ENCODE data around the gene CDC42SE1.
"Not testable (repeated sequence)": the region's sequence is repeated elsewhere in the genome, so short reads cannot be mapped to it uniquely, and the experiment has no call there.

Gene CDC42SE1, protein sequence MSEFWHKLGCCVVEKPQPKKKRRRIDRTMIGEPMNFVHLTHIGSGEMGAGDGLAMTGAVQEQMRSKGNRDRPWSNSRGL

DNA sequence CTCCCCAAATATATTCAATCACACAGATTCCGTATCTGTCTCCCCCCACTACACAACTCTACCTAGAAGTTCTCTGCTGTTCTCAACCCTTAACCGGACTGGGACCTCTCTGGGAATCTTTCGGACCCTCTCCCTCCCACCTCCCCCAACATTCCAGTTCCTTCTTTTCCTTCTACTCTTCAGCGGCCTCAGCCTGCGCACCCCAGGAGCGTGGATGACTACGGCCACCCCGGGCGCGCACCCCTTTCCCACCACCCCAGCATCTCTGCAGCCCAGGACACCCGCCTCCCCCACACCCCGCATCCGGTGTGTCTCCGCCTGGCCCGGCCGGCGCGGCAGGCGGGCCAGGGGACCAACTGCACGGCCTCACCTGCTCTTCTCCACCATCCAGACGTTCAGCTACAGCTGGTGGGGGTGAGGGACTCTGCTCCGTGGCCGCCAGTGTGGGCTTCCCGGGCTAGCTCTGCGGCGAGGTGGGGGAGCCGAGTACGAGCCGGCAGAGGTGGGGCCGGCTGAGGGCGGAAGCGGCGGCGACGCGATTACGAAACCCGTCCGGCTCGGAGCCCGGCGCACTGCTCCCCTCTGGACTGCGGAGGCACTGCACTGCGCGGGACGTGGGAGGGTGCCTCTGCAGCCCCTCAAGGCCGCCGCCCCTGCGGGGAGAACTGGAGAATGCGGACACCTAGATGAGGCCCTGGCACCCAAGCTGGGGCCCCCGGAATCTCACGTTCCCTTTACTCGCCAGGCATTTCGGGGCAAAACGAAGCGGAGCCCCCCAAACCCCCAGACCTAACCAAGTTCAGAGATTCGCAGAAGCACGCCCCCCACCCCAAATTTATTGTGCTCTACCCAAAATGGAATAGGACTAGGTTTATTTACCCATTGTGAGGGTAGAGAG, at the start of gene CDC42SE1:
Gene CDC42SE1 (minus strand): TSS at position 514 of the 898 bp plus-strand sequence. CDS start 3,892 bp downstream, outside the sequence.
- Mint-ChIP-seq H3K4me3 (peak within 1 kb of the TSS; percentile 93), H3K4me1 (ENCODE audit: low read depth) (peaks cover 55% of the 10 kb centered on the region), H3K36me3 (ENCODE audit: low read depth) (peaks cover 48% of the 10 kb centered on the region), H3K9me3 (no peaks in the 10 kb centered on the region), H3K27ac (peak within 1 kb of the TSS; percentile 94), H3K27me3 (ENCODE audit: low read depth) (no peaks in the 10 kb centered on the region)
- DNase-seq (ENCODE audit: low spot score) = peak; percentile 85

DNA sequence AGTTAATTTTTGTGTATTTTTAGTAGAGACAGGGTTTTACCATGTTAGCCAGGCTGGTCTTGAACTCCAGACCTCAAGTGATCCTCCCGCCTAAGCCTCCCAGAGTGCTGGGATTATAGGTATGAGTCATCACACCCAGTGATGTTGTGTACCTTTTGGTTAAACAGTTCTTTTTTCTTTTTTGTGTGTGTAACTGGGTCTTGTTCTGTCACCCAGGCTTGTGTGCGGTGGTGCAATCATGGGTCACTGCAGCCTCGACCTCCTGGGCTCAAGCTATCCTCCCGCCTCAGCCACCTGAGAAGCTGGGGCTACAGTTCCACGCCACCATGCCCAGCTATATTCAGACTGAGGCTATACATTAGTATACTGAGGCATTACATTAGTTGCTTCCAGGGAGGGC, 48.9 kb upstream of the CDC42SE1 start:
- Mint-ChIP-seq H3K4me3 (no peak overlapping the region), H3K27me3 (ENCODE audit: low read depth) (no peaks in the 10 kb centered on the region), H3K27ac (no peak overlapping the region), H3K36me3 (ENCODE audit: low read depth) (peaks cover 18% of the 10 kb centered on the region), H3K4me1 (ENCODE audit: low read depth) (no peaks in the 10 kb centered on the region), H3K9me3 (no peaks in the 10 kb centered on the region)
- DNase-seq (ENCODE audit: low spot score) = no peak

DNA sequence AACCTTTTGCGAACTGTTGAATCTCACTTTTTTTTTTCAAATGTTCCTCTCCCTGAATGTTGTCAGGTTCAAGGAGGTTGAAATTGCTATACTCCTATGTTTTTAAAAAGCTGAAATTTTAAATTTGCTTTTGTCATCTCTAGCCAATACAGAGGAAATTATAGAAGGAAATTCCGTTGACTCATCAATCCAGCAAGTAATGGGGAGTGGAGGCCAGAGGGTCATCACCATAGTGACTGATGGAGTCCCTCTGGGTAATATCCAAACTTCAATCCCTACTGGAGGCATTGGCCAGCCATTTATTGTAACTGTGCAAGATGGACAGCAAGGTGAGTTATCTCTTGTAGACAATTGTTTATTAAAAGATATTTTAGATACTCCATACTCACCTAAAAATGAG, 47.5 kb upstream of the CDC42SE1 start:
- Mint-ChIP-seq H3K27me3 (ENCODE audit: low read depth) (no peaks in the 10 kb centered on the region), H3K4me1 (ENCODE audit: low read depth) (no peaks in the 10 kb centered on the region), H3K4me3 (no peak overlapping the region), H3K36me3 (ENCODE audit: low read depth) (peaks cover 18% of the 10 kb centered on the region), H3K9me3 (no peaks in the 10 kb centered on the region), H3K27ac (no peak overlapping the region)
- no peak for DNase-seq (ENCODE audit: low spot score)

DNA sequence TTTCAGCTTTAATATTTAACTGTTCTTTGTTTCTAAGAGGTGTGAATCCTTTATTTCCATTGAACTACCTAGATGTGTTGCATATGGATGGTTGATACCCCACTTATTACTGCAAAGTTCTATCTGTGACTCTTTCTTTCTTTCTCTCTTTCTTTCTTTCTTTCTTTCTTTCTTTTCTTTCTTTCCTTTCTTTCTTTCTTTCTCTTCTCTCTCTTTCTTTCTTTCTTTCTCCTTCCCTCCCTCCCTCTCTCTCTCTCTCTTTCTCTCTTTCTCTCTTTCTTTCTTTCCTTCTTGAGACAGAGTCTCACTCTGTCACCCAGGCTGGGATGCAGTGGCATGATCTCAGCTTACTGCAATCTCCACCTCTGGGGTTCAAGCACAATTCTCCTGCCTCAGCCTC, 45.2 kb upstream of the CDC42SE1 start:
- H3K4me1 Mint-ChIP-seq (ENCODE audit: low read depth) = no peaks in the 10 kb centered on the region
- H3K9me3 Mint-ChIP-seq = no peaks in the 10 kb centered on the region
- DNase-seq (ENCODE audit: low spot score) = no peak
- H3K27ac Mint-ChIP-seq = no peak overlapping the region
- H3K27me3 Mint-ChIP-seq (ENCODE audit: low read depth) = no peaks in the 10 kb centered on the region
- peaks cover 17% of the 10 kb centered on the region for H3K36me3 Mint-ChIP-seq (ENCODE audit: low read depth)
- no peak overlapping the region for H3K4me3 Mint-ChIP-seq

DNA sequence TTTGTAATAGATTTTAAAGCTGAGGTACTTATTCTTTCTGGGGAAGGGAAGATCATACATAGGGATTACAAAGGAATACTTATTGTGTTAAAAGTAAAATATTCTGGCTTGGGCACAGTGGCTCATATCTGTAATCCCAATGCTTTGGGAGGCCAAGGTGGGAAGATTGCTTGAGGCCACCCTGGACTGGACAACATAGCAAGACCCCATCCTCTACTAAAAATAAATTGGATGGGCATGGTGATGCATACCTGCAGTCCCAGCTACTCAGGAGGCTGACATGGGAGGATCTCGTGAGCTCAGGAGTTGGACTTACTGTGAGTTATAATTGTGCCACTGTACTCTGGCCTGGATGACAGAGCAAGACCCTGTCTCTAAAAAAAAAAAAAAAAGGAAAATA, 38.7 kb upstream of the CDC42SE1 start:
- DNase-seq (ENCODE audit: low spot score) = no peak
- no peaks in the 10 kb centered on the region for H3K9me3 Mint-ChIP-seq
- no peak overlapping the region for H3K27ac Mint-ChIP-seq
- H3K4me3 Mint-ChIP-seq = no peak overlapping the region
- H3K4me1 Mint-ChIP-seq (ENCODE audit: low read depth) = no peaks in the 10 kb centered on the region
- H3K27me3 Mint-ChIP-seq (ENCODE audit: low read depth) = no peaks in the 10 kb centered on the region
- H3K36me3 Mint-ChIP-seq (ENCODE audit: low read depth) = peaks cover 8% of the 10 kb centered on the region

DNA sequence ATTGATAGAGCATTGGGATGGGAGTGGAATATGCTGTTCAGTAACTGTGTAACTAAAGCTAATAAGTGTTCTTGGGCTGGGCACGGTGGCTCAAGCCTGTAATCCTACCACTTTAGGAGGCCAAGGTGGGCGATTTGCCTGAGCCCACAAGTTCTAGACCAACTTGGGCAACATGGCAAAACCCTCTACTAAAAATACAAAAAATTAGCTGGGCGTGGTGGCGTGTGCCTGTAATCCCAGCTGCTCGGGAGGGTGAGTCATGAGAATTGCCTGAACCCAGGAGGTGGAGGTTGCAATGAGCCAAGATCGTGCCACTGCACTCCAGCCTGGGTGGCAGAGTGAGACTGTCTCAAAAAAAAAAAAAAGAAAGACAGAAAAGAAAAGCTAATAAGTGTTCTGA, 38.0 kb upstream of the CDC42SE1 start:
- H3K27ac Mint-ChIP-seq; H3K36me3 Mint-ChIP-seq (ENCODE audit: low read depth); H3K9me3 Mint-ChIP-seq; DNase-seq (ENCODE audit: low spot score); H3K4me1 Mint-ChIP-seq (ENCODE audit: low read depth); H3K27me3 Mint-ChIP-seq (ENCODE audit: low read depth); H3K4me3 Mint-ChIP-seq: not testable (repeated sequence)

DNA sequence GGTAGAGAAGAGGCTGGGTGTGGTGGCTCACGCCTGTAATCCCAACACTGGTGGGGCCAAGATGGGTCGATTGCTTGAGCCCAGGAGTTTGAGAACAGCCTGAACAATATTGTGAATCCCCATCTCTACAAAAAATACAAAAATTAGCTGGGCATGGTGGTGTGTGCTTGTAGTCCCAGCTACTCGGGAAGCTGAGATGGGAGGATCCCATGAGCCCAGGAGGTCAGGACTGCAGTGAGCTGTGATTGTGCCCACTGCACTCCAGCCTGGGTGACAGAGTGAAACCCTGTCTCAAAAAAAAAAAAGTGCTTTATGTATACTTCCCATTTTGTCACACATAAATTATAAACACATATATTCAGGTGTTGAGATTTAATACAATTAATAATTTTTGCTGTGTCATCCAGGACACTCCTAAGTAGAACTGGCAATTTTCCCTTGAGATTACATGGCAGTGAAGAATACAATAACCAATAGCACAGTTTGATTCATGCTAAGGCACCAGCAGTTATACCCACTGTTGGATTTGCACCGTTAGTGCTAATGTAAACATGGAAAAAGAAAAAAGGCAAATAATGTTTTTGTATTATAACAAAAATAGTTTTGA, 26.6 kb upstream of the CDC42SE1 start:
- Mint-ChIP-seq H3K36me3 (ENCODE audit: low read depth) (no peaks in the 10 kb centered on the region), H3K9me3 (no peaks in the 10 kb centered on the region), H3K27ac (no peak overlapping the region), H3K4me1 (ENCODE audit: low read depth) (no peaks in the 10 kb centered on the region), H3K4me3 (no peak overlapping the region), H3K27me3 (ENCODE audit: low read depth) (no peaks in the 10 kb centered on the region)
- DNase-seq (ENCODE audit: low spot score) = no peak

DNA sequence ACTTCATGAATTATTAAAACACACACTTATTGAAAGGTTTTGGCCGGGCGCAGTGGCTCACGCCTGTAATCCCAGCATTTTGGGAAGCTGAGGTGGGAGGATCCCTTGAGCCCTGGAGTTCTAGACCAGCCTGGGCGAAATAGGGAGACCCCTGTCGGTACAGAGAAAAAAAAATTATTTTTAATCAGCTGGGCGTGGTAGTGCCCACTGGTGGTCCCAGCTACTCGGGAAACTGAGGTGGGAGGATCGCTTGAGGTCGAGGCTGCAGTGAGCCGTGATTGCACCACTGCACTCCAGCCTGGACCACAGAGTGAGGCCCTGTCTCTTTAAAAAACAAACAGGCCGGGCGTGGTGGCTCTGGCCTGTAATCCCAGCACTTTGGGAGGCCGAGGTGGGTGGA, 12.8 kb upstream of the CDC42SE1 start:
- H3K4me1 Mint-ChIP-seq (ENCODE audit: low read depth) = peaks cover 15% of the 10 kb centered on the region
- no peak for DNase-seq (ENCODE audit: low spot score)
- peak overlapping the region; percentile 100 for H3K27ac Mint-ChIP-seq
- peaks cover 17% of the 10 kb centered on the region for H3K36me3 Mint-ChIP-seq (ENCODE audit: low read depth)
- peak overlapping the region; percentile 95 for H3K4me3 Mint-ChIP-seq
- no peaks in the 10 kb centered on the region for H3K27me3 Mint-ChIP-seq (ENCODE audit: low read depth)
- H3K9me3 Mint-ChIP-seq = no peaks in the 10 kb centered on the region

DNA sequence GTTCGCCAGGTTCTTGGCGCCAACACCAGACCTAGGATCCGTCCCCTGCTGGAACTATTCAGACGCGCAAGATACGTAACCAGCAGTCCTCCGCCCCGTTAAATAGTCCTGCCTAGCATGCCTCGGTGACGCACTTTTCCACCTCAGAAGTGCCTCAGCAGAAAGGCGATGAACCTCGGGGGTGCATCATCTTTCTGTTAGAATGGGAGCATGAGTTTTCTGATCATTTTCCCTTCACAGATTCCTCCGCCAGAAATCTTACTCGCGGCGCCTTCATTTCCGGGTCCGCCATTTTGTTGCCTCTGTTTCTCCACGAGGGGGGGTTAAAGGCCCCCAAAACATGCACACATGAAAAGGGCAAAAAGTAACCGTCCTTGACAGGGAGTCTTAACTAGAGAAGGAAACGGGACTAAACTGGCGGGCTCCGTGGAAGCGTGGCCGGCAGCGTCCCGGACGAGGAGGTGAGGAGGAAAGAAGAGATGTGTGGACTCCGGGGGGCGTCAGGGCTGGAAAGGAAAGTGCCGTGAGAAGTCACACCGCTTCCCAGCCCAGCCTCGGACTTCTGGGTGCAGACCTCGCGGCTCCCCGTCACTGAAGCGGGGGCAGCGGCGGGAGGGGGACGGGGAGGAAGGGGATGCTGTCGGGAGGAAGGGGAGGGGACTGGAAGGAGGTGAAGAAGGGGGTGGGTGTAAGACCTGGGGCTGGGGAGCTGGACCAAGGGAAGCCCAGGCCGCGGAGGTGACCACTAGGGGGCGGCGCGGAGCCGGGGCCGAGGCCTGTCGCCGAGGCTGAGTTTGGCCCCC, 11.3 kb upstream of the CDC42SE1 start, which contains the start of gene GABPB2:
Gene GABPB2 (plus strand): TSS at position 288 of the 803 bp plus-strand sequence. CDS start 17,429 bp downstream, outside the sequence.
- Mint-ChIP-seq H3K27me3 (ENCODE audit: low read depth) (no peaks in the 10 kb centered on the region), H3K27ac (peak within 1 kb of the TSS; percentile 100), H3K9me3 (no peaks in the 10 kb centered on the region), H3K4me1 (ENCODE audit: low read depth) (peaks cover 15% of the 10 kb centered on the region), H3K4me3 (peak within 1 kb of the TSS; percentile 95), H3K36me3 (ENCODE audit: low read depth) (peaks cover 17% of the 10 kb centered on the region)
- DNase-seq (ENCODE audit: low spot score) = peak; percentile 88

DNA sequence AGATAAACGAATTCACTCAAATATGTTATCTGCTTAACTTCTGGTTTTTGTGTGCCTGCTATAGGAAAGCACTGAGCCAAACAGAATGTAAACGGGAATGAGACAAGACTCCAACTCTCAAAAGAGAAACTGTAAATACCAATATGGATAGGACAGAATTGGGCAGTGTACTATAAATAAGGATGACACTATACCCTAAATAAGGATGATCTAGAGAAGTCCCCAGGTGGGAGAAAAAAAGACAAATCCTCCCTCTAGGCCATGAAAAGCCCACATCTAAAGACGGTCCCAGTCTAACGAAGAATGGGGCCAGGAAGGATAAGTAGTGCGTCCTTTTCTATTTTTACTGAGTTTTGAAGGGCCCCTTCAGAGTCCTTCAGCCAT, 9.7 kb upstream of the CDC42SE1 start:
- no peak for DNase-seq (ENCODE audit: low spot score)
- H3K4me1 Mint-ChIP-seq (ENCODE audit: low read depth) = peaks cover 18% of the 10 kb centered on the region
- H3K4me3 Mint-ChIP-seq = peak overlapping the region; percentile 95
- H3K27ac Mint-ChIP-seq = peak overlapping the region; percentile 63
- H3K9me3 Mint-ChIP-seq = no peaks in the 10 kb centered on the region
- no peaks in the 10 kb centered on the region for H3K27me3 Mint-ChIP-seq (ENCODE audit: low read depth)
- H3K36me3 Mint-ChIP-seq (ENCODE audit: low read depth) = peaks cover 14% of the 10 kb centered on the region

DNA sequence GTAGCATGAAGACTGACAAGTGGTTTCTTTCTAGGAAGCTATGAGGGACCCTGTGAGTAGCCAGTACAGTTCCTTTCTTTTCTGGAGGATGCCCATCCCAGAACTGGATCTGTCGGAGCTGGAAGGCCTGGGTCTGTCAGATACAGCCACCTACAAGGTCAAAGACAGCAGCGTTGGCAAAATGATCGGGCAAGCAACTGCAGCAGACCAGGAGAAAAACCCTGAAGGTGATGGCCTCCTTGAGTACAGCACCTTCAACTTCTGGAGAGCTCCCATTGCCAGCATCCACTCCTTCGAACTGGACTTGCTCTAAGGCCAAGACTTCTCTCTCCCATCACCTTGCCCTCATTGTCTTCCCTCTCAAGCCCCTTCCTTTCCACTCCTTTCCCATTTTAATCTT, 7.8 kb upstream of the CDC42SE1 start:
- Mint-ChIP-seq H3K4me1 (ENCODE audit: low read depth) (peaks cover 15% of the 10 kb centered on the region), H3K4me3 (no peak overlapping the region), H3K9me3 (no peaks in the 10 kb centered on the region), H3K27ac (peak overlapping the region; percentile 11), H3K27me3 (ENCODE audit: low read depth) (no peaks in the 10 kb centered on the region), H3K36me3 (ENCODE audit: low read depth) (peaks cover 12% of the 10 kb centered on the region)
- no peak for DNase-seq (ENCODE audit: low spot score)

DNA sequence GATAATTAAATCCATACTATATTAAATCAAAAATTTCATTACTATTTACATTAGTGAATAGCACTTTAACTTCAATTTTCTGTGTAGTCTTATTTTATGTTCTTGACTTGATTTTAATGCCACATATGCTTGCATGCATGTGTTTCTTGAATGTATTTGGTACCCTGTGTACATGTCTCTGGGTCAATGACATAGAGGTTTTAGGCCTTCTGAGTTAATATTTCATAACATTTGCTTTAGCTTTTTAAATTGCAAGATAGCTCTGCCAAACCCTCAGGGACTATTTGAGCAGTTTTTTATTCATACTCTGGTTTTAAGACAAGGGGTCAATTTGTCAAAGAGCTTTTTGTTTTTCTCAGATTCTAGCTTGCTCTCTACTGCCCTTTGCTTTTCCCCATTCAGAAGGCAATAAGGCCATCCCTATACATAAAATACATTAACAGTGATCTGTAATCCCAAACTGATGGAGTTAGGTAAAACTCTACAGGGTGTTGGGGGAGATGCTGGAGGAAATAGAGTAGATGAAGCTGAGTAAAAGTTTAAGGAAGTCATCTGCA, 5.7 kb upstream of the CDC42SE1 start:
- Mint-ChIP-seq H3K9me3 (no peaks in the 10 kb centered on the region), H3K36me3 (ENCODE audit: low read depth) (peaks cover 8% of the 10 kb centered on the region), H3K4me1 (ENCODE audit: low read depth) (peaks cover 28% of the 10 kb centered on the region), H3K27ac (no peak overlapping the region), H3K27me3 (ENCODE audit: low read depth) (no peaks in the 10 kb centered on the region), H3K4me3 (no peak overlapping the region)
- DNase-seq (ENCODE audit: low spot score) = no peak

DNA sequence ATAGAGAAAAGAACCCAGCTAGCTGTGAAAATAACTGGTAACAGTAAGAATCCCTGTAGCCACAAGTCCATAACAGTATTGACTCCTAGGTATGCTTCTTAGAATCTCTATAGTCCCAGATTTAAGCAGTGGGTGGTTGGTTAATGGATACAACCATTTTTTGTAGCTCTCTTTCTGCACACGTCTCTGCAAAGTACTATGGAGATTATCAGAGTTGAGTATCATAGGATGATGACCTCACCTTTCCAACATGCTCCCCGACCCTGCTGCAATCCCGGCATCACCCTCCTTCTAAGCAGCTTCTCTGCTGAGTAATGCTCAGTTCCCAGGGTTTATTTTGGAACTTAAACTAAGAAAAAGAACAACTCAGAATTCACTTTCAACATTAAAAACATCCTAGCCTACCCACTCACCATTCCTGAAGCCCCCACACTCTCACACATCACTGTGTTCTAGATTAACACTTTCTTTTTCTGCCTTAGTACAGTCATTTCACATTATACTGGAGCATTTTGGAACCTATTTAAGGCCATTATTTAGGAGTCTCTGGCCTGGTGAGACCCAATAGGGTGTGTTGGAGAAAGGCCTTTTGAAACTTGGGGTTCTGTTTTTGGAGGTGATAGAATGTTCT, 3.4 kb upstream of the CDC42SE1 start:
- H3K27me3 Mint-ChIP-seq (ENCODE audit: low read depth) = no peaks in the 10 kb centered on the region
- H3K9me3 Mint-ChIP-seq = no peaks in the 10 kb centered on the region
- H3K36me3 Mint-ChIP-seq (ENCODE audit: low read depth) = peaks cover 19% of the 10 kb centered on the region
- H3K4me3 Mint-ChIP-seq = no peak overlapping the region
- DNase-seq (ENCODE audit: low spot score) = no peak
- peaks cover 30% of the 10 kb centered on the region for H3K4me1 Mint-ChIP-seq (ENCODE audit: low read depth)
- H3K27ac Mint-ChIP-seq = no peak overlapping the region

All from T-helper 2 cell treated with Interferon-gamma antibody and Interleukin-4, amounts not matched to agents 5 μg/mL and 100 μg/mL, for 36 hours (primary cell).